GM13976 (cell line): ENCODE results near the gene SLC34A3.
A peak's percentile ranks its signal among the peaks of the same experiment; 100 is the strongest.

ENCODE experiments used
- DNase-seq: peaks from one replicate; pipeline ENCODE4 v3.0.0; 2012; ENCODE audit warnings: low spot score
- in situ Hi-C: fragments of 300-500 bp; cut with MboI; formaldehyde crosslinking; loops from one replicate; pipeline ENCODE4 v1.12.0; 2022; ENCODE audit warnings: low sequenced_read_pairs, mixed read lengths, inconsistent platforms; ENCODE audit not compliant: unreplicated experiment
- TF ChIP-seq, protein P1 (sequence below): IDR thresholded peaks from 2 replicates; pipeline ENCODE4 v1.5.1; 2012; ENCODE audit warnings: borderline replicate concordance, mild to moderate bottlenecking; ENCODE audit not compliant: insufficient read depth; ENCODE audit errors: extremely low read depth, missing control alignments, control extremely low read depth

SLC34A3 gene

DNA sequence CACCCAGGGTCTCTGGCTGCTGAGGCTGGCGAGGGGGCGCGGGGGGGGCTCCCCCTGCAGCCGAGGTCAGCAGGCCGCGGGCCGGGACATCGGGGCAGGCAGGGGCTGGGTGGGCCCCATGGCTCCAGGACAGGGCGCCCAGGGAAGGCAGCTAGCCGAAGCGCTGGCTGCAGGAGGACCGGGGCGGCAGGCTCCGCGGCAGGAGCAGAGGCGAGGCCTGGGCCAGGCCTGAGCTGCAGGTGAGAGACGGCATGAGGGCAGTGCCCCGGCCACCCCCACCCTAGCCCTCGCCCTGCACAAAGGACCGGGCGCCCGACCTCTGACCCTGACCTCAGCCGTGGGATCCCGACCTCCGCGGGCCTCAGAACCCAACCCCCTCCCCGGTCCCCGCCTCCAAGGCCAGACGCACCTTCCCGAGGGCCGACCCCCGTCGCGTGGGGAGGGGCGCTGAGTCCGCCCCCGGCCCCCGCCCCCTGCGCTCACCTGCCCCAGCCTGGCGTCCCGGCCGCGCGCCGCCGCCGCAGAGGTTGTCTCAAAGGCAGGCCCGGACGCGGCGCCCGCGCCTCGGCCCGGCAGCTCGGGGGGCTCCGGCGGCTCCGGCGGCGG, 9.1 kb upstream of the SLC34A3 start:
- TF ChIP-seq, protein P1, sequence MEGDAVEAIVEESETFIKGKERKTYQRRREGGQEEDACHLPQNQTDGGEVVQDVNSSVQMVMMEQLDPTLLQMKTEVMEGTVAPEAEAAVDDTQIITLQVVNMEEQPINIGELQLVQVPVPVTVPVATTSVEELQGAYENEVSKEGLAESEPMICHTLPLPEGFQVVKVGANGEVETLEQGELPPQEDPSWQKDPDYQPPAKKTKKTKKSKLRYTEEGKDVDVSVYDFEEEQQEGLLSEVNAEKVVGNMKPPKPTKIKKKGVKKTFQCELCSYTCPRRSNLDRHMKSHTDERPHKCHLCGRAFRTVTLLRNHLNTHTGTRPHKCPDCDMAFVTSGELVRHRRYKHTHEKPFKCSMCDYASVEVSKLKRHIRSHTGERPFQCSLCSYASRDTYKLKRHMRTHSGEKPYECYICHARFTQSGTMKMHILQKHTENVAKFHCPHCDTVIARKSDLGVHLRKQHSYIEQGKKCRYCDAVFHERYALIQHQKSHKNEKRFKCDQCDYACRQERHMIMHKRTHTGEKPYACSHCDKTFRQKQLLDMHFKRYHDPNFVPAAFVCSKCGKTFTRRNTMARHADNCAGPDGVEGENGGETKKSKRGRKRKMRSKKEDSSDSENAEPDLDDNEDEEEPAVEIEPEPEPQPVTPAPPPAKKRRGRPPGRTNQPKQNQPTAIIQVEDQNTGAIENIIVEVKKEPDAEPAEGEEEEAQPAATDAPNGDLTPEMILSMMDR: no peak
- in situ Hi-C loops: no loop called here
- no peak for DNase-seq

DNA sequence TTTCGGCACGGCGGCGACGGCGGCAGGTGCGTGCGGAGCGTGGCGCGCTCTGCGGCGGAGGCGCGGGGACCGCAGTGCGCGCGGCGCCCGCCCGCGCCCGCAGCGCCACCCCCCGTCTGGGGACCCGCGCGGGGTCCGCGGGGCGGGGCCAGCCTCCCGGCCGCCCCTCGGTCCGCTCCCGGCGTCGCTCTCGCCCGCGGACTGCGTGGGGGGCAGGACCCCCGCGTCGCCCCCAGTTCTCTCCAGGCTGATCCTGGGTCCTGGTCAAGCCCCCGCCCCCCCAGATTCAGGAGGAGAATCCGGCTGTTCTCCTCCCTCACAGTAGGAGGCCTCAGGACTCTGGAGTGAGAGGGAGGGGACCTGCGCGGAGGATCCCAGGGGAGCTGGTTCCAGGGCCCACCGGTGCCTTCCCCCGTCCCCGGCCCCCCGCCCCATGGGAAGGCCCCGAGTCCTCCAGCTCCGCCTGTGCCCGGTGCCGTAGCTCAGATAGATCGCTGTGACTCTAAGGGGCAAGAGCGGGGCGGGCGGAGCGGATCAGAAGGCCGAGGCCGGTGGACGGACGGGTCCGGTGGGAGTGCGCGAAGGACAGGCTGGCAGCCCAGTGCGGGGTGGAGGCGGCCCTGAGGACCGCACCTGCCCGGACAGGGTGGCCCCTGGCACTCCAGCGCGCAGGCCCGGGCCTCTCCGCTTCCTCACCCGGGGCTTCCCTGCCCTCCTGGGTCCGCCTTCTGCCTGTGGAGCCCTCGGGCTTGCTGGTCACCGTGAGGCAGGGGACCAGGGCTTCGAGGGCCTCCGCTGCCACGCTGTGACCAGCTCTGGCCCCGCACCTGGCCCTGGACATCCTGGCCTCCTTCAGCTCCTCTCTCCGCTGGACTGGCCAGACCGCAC, 8.3 kb upstream of the SLC34A3 start, which contains the start of gene RNF208:
Gene RNF208, minus strand, starts transcription at position 51 of the 888 bp plus-strand sequence. CDS start 1,028 bp downstream, outside the sequence.
- no peak for DNase-seq
- in situ Hi-C loops: no loop called here
- TF ChIP-seq, protein P1: peak; percentile 4

DNA sequence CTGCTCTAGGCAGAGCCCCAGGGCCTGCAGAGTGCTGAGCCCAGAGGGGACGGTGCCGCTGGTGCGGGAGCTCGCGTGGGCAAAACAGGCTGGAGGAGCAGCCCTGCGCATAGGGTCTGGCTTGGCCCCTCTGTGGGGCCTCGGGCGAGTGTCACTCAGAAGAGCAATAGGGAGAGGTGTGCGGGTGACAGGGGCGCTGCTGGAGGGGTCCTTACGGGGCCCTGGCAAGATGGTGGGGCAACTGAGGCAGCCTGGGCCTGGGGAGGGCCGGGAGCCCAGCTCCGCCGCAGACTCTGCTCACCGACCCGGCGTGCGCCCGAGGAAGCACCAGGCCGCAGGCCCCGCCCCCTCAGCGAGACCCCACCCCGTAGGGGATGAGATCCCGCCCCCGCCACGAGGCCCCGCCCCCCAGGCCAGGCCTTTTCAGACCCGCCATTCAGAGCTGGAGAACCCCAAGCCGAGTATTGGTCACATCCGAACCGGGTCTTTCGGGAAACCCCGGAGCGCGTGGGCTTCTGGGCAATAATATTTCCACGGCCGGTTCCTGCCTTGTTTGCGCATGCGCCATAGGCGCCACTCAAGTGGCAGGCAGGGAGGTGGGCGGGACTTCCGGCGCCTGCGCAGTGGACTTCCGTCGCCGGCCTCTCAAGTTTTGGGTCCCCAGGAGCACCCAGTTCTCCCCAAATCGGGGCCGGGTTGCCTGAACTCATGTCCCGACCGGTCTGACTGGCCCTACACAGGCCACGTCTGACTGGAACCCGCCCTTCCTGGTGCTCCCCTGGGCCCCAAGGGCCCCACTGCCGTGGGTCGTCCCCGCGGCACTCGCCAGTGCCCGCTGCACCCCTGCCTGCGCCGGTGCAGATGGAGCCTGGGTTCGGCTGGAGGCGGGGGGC, 7.4 kb upstream of the SLC34A3 start:
- in situ Hi-C loops: no loop called here
- peak; percentile 99 for DNase-seq
- TF ChIP-seq, protein P1: no peak

DNA sequence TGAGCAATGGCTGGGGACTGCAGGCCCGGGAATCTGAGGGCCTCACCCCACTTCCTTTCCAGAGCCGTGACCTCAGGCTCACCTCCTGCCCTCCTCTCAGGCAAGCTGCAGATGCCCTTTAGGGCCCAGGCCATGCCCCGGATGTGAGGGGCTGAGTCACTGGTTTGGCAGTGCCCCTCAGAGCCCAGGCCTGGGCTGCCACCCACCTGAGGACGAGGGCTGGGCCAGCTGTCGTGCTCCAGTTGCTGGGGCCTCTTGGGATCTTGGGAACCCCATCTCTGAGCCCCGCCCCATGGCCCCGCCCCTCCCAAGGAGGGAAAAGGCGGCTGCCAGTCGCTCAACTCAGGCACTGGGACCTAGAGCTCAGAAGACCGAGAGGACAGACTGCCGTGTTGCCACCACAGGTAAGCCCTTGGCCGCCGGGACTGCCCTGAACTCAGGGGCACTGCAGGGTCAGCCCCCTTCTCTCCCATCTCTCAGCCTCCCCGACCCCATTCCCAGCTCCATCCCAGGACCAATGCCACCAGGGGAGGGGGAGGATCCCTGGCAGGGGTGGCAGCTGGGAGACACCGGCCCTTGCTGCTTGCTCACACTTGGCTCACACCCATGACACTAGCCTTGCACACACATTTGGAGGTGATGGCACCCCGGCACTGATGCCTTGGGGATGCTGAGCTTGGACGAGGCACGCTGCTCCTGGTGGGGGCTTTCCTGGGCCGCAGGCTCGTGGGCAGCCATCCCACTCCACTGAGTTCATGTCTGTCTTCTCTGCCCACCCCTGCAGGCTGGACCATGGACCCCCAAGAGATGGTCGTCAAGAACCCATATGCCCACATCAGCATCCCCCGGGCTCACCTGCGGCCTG, 5.6 kb upstream of the SLC34A3 start, which contains the start of gene CYSRT1:
Gene CYSRT1, plus strand, starts transcription at position 345 of the 865 bp plus-strand sequence. Its CDS starts 448 bp downstream, at position 793.
- DNase-seq: no peak
- TF ChIP-seq, protein P1: no peak
- in situ Hi-C loops: loop anchor here (5.0 kb wide), 1 partner anchor 108 kb away; no protein-coding TSS in a partner anchor

DNA sequence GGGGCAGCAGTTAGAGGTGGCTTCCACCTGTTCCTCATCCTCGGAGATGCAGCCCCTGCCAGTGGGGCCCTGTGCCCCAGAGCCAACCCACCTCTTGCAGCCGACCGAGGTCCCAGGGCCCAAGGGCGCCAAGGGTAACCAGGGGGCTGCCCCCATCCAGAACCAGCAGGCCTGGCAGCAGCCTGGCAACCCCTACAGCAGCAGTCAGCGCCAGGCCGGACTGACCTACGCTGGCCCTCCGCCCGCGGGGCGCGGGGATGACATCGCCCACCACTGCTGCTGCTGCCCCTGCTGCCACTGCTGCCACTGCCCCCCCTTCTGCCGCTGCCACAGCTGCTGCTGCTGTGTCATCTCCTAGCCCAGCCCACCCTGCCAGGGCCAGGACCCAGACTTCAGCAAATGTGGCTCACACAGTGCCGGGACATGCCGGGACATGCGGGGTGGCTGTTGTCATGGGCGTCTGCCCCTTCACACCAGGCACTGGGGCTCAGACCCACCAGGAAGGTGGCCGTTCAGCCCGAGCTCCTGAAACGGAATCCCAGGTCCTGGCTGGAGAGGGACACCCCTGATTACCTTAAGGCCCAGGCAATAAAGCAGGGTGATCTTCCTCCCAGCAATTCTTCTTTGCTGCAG, 4.9 kb upstream of the SLC34A3 start:
- in situ Hi-C loops: loop anchor here (5.0 kb wide), 1 partner anchor 109 kb away; no protein-coding TSS in a partner anchor
- TF ChIP-seq, protein P1: no peak
- DNase-seq: no peak
